Upper lobe of left lung (tissue), 6 donors: ENCODE measurements around the gene ARIH1. TPM values are rescaled to one million over a fixed set of nuclear protein-coding genes. Genes with fewer than 3 reads are reported as not detected.

Experiments
- ATAC-seq, 2 donors: fragments of 200-7000 bp; cut with Tn5 transposase; one replicate each; pipeline ENCODE4 v1.9.1; 2022; ENCODE audit warnings: mild to moderate bottlenecking in 2 of 2, moderate library complexity in 2 of 2; ENCODE audit not compliant: low FRiP score in 2 of 2
- DNase-seq, 2 donors: peaks; one replicate each; pipeline ENCODE4 v3.0.0-alpha.2; 2019 to 2020
- H3K27ac ChIP-seq, 4 donors: fragments of 200-600 bp; sonication (generic); one replicate each; pipeline ENCODE4 v1.5.1; 2016 to 2019
- H3K27me3 ChIP-seq, 4 donors: fragments of 200-600 bp; sonication (generic); one replicate each; pipeline ENCODE4 v1.5.1; 2017 to 2019
- H3K36me3 ChIP-seq, 4 donors: fragments of 200-600 bp; sonication (generic); one replicate each; pipeline ENCODE4 v1.5.1; 2016 to 2019
- H3K4me1 ChIP-seq, 4 donors: fragments of 200-600 bp; sonication (generic); one replicate each; pipeline ENCODE4 v1.5.1; 2018 to 2019
- H3K4me3 ChIP-seq, 4 donors: fragments of 200-600 bp; sonication (generic); one replicate each; pipeline ENCODE4 v1.5.1; 2017 to 2019; ENCODE audit warnings: mild to moderate bottlenecking in 2 of 4, moderate library complexity in 1 of 4
- H3K9me3 ChIP-seq, 4 donors: fragments of 200-600 bp; sonication (generic); one replicate each; pipeline ENCODE4 v1.5.1; 2018 to 2019
- CTCF ChIP-seq, 6 experiments: fragments of 450-650 bp in 4 of 6; fragments of 200-600 bp in 2 of 6; sonication (generic) in 2 of 6; IDR thresholded peaks; one replicate each; pipeline ENCODE4 v1.5.1; 2016 to 2019; ENCODE audit warnings: antibody characterized with exemption in 6 of 6
- EP300 ChIP-seq, 4 donors: sonication (generic); formaldehyde crosslinking; IDR thresholded peaks; one replicate each; pipeline ENCODE4 v1.5.1; 2017; ENCODE audit warnings: antibody characterized with exemption in 4 of 4, control low read depth in 2 of 4
- POLR2A ChIP-seq, 4 donors: fragments of 450-650 bp; IDR thresholded peaks; one replicate each; pipeline ENCODE4 v1.5.1; 2016 to 2017; ENCODE audit warnings: antibody characterized with exemption in 4 of 4, mild to moderate bottlenecking in 2 of 4
- POLR2AphosphoS5 ChIP-seq, 2 donors: sonication (generic); formaldehyde crosslinking; IDR thresholded peaks; one replicate each; pipeline ENCODE4 v1.5.1; 2017; ENCODE audit warnings: antibody characterized with exemption in 2 of 2
- WGBS, 2 donors: methylation state at CpG; one replicate each; pipeline ENCODE4 v1.1.5; 2017 to 2018; 5-methylcytosine and 5-hydroxymethylcytosine counted together
- total RNA-seq, 6 donors: library from RNA; depleted of rRNA in 4 of 6; stranded (reverse); fragments of >200 nt in 4 of 6; gene quantifications; one replicate each; pipeline versions ENCODE4 v1.1.0 to v1.2.1, GENCODE V29; 2016 to 2021
- donor health status: DM: no; HTN: no; CAD: no; lungs with moderate emphysema.
- donor health status: DM: no; HTN: yes; CAD: no; lungs with severe emphysema.

ARIH1 gene
- total RNA-seq, 6 donors from 2014 or later: 43.0 to 155 (median 85.4) TPM

- Histone ChIP-seq H3K27ac (no peak overlapping the region), H3K9me3 (no peaks in the 10 kb centered on the region), H3K4me1 (peaks cover 14 to 45% (median 32%) of the 10 kb centered on the region in 4 donors), H3K36me3 (peaks cover 0 to 4% (median 0%) of the 10 kb centered on the region in 4 donors), H3K27me3 (no peaks in the 10 kb centered on the region), H3K4me3 (no peak overlapping the region)
- TF ChIP-seq CTCF (IDR thresholded peaks at IDR 0.05) (no peak), POLR2A (IDR thresholded peaks at IDR 0.05) (no peak), POLR2AphosphoS5 (IDR thresholded peaks at IDR 0.05) (no peak), EP300 (IDR thresholded peaks at IDR 0.05) (no peak)
- WGBS, 2 donors: 68% methylated on average over 1 of the region's 1 CpG
- no peak for DNase-seq
- no peak for ATAC-seq
Observed at GRCh38 chr15:72497402-72497801, 23.3 kb downstream of the ARIH1 start.

- peaks cover 0 to 4% (median 0%) of the 10 kb centered on the region in 4 donors for H3K36me3 ChIP-seq
- H3K4me1 ChIP-seq: peaks cover 12 to 25% (median 16%) of the 10 kb centered on the region in 4 donors
- TF ChIP-seq CTCF (IDR thresholded peaks at IDR 0.05) (no peak), POLR2AphosphoS5 (IDR thresholded peaks at IDR 0.05) (no peak), POLR2A (IDR thresholded peaks at IDR 0.05) (no peak), EP300 (IDR thresholded peaks at IDR 0.05) (no peak)
- no peaks in the 10 kb centered on the region for H3K27me3 ChIP-seq
- DNase-seq (no peak), ATAC-seq (no peak)
- WGBS, 2 donors: 65 to 71% methylated on average over 5 of the region's 5 CpGs
- H3K9me3 ChIP-seq: no peaks in the 10 kb centered on the region
- H3K4me3 ChIP-seq: no peak overlapping the region
- no peak overlapping the region for H3K27ac ChIP-seq
Observed at GRCh38 chr15:72502220-72502809, 28.2 kb downstream of the ARIH1 start.

- Histone ChIP-seq H3K4me3 (no peak overlapping the region), H3K4me1 (peaks cover 12 to 24% (median 16%) of the 10 kb centered on the region in 4 donors), H3K27me3 (no peaks in the 10 kb centered on the region), H3K27ac (no peak overlapping the region), H3K9me3 (no peaks in the 10 kb centered on the region), H3K36me3 (peaks cover 0 to 4% (median 0%) of the 10 kb centered on the region in 4 donors)
- TF ChIP-seq POLR2AphosphoS5 (IDR thresholded peaks at IDR 0.05): no peak
- TF ChIP-seq CTCF (IDR thresholded peaks at IDR 0.05): no peak
- TF ChIP-seq EP300 (IDR thresholded peaks at IDR 0.05): no peak
- no peak for TF ChIP-seq POLR2A (IDR thresholded peaks at IDR 0.05)
- ATAC-seq (no peak), DNase-seq (no peak)
- 24 to 26% methylated on average over 1 of the region's 1 CpG for WGBS, 2 donors
Observed at GRCh38 chr15:72503147-72503546, 29.0 kb downstream of the ARIH1 start.

GRCh38 chr15:72507402-72508092, 33.4 kb downstream of the ARIH1 start:
- TF ChIP-seq POLR2AphosphoS5 (IDR thresholded peaks at IDR 0.05) (no peak), CTCF (IDR thresholded peaks at IDR 0.05) (no peak), POLR2A (IDR thresholded peaks at IDR 0.05) (no peak), EP300 (IDR thresholded peaks at IDR 0.05) (no peak)
- ATAC-seq (no peak), DNase-seq (no peak)
- Histone ChIP-seq H3K36me3 (no peaks in the 10 kb centered on the region), H3K27ac (no peak overlapping the region), H3K9me3 (no peaks in the 10 kb centered on the region), H3K27me3 (no peaks in the 10 kb centered on the region), H3K4me1 (peaks cover 11 to 21% (median 19%) of the 10 kb centered on the region in 4 donors), H3K4me3 (no peak overlapping the region)
- 87 to 94% methylated on average over 1 of the region's 1 CpG for WGBS, 2 donors
